Gastroesophageal sphincter (tissue), 4 donors: ENCODE results near the gene MMEL1. TPM values are rescaled to one million over a fixed set of nuclear protein-coding genes. Genes with fewer than 3 reads are reported as not detected.
"Not testable (repeated sequence)": the region's sequence is repeated elsewhere in the genome, so short reads cannot be mapped to it uniquely, and the experiment has no call there.

ENCODE experiments used
- ATAC-seq: fragments of 150-250 bp; one replicate; pipeline ENCODE4 v1.9.1; 2016; ENCODE audit warnings: mild to moderate bottlenecking, moderate library complexity
- H3K27ac ChIP-seq, 4 donors: fragments of 200-600 bp; sonication (generic) in 3 of 4; 1 replicate in 3 of 4; 2 replicates in 1 of 4; pipeline ENCODE4 v1.5.1; 2016 to 2019
- H3K27me3 ChIP-seq: fragments of 200-600 bp; sonication (generic); one replicate; pipeline ENCODE4 v1.5.1; 2019
- H3K36me3 ChIP-seq, 2 donors: fragments of 200-600 bp; sonication (generic); one replicate each; pipeline ENCODE4 v1.5.1; 2019; ENCODE audit warnings: control low read depth in 1 of 2
- H3K4me1 ChIP-seq, 3 donors: fragments of 200-600 bp; sonication (generic); 1 replicate in 2 of 3; 2 replicates in 1 of 3; pipeline ENCODE4 v1.5.1; 2016 to 2019; ENCODE audit warnings: control low read depth in 2 of 3
- H3K4me3 ChIP-seq, 2 donors: fragments of 200-600 bp; sonication (generic); one replicate each; pipeline ENCODE4 v1.5.1; 2019; ENCODE audit warnings: mild to moderate bottlenecking in 1 of 2, moderate library complexity in 1 of 2
- H3K9me3 ChIP-seq, 3 donors: fragments of 200-600 bp; sonication (generic); one replicate each; pipeline ENCODE4 v1.5.1; 2017 to 2019; ENCODE audit warnings: control low read depth in 2 of 3
- CTCF ChIP-seq, 4 experiments: fragments of 200-600 bp in 2 of 4; fragments of 450-650 bp in 2 of 4; sonication (generic) in 1 of 4; IDR thresholded peaks; one replicate each; pipeline ENCODE4 v1.5.1; 2017 to 2019; ENCODE audit warnings: antibody characterized with exemption in 4 of 4, mild to moderate bottlenecking in 2 of 4, moderate library complexity in 2 of 4
- EP300 ChIP-seq: sonication (generic); formaldehyde crosslinking; IDR thresholded peaks from one replicate; pipeline ENCODE4 v1.6.1; 2017; ENCODE audit warnings: antibody characterized with exemption, mild to moderate bottlenecking
- POLR2A ChIP-seq, 2 donors: fragments of 450-650 bp; IDR thresholded peaks; one replicate each; pipeline ENCODE4 v1.6.1; 2017; ENCODE audit warnings: antibody characterized with exemption in 2 of 2, mild to moderate bottlenecking in 2 of 2, moderate library complexity in 1 of 2
- POLR2AphosphoS5 ChIP-seq: sonication (generic); formaldehyde crosslinking; IDR thresholded peaks from one replicate; pipeline ENCODE4 v1.6.1; 2017; ENCODE audit warnings: antibody characterized with exemption
- WGBS, 2 donors: methylation state at CpG; one replicate each; pipeline ENCODE4 v1.1.5; 2018; ENCODE audit warnings: low coverage in 1 of 2; 5-methylcytosine and 5-hydroxymethylcytosine counted together
- total RNA-seq, 4 donors: library from RNA; depleted of rRNA; stranded (reverse); fragments of >200 nt; gene quantifications; one replicate each; pipeline ENCODE4 v1.1.0, GENCODE V29; 2016

The MMEL1 gene
- total RNA-seq, 4 donors from 2014 or later: 1.4 to 3.9 (median 2.1) TPM; not detected in 1

- H3K4me1 ChIP-seq: peaks cover 0 to 20% (median 4%) of the 10 kb centered on the region in 3 donors
- no peaks in the 10 kb centered on the region for H3K36me3 ChIP-seq
- no CpG with 5 or more reads among the region's 46 CpGs for WGBS, 2 donors
- TF ChIP-seq POLR2A (IDR thresholded peaks at IDR 0.05): no peak
- no peak for TF ChIP-seq CTCF (IDR thresholded peaks at IDR 0.05)
- no peak for TF ChIP-seq POLR2AphosphoS5
- TF ChIP-seq EP300: no peak
- ATAC-seq: no peak
- H3K4me3 ChIP-seq: no peak overlapping the region
- no peak overlapping the region for H3K27ac ChIP-seq
- peaks cover 99% of the 10 kb centered on the region for H3K27me3 ChIP-seq
- no peaks in the 10 kb centered on the region for H3K9me3 ChIP-seq
Observed at GRCh38 chr1:2628191-2628932, 4.5 kb downstream of the MMEL1 start.

GRCh38 chr1:2627746-2628145 lies 5.1 kb downstream of the MMEL1 start:
- TF ChIP-seq CTCF (IDR thresholded peaks at IDR 0.05) (no peak), EP300 (no peak), POLR2AphosphoS5 (no peak), POLR2A (IDR thresholded peaks at IDR 0.05) (no peak)
- Histone ChIP-seq H3K36me3 (no peaks in the 10 kb centered on the region), H3K27me3 (peaks cover 93% of the 10 kb centered on the region), H3K27ac (no peak overlapping the region), H3K4me3 (no peak overlapping the region), H3K4me1 (peaks cover 0 to 16% (median 4%) of the 10 kb centered on the region in 3 donors), H3K9me3 (no peaks in the 10 kb centered on the region)
- 8% methylated on average over 2 of the region's 6 CpGs; no CpG with 5 or more reads in 1 of the 2 donors for WGBS, 2 donors
- no peak for ATAC-seq

GRCh38 chr1:2625748-2626147 lies 7.1 kb downstream of the MMEL1 start:
- not testable (repeated sequence) for ATAC-seq, H3K4me3 ChIP-seq, H3K36me3 ChIP-seq, H3K27ac ChIP-seq, H3K9me3 ChIP-seq
- Histone ChIP-seq H3K27me3 (peaks cover 85% of the 10 kb centered on the region), H3K4me1 (peaks cover 0 to 16% (median 4%) of the 10 kb centered on the region in 3 donors)
- 57 to 73% methylated on average over 5 to 6 of the region's 7 CpGs for WGBS, 2 donors

- H3K4me3 ChIP-seq: no peak overlapping the region
- 71 to 100% methylated on average over 1 to 5 of the region's 10 CpGs for WGBS, 2 donors
- H3K9me3 ChIP-seq: no peaks in the 10 kb centered on the region
- no peak overlapping the region for H3K27ac ChIP-seq
- peaks cover 0 to 16% (median 4%) of the 10 kb centered on the region in 3 donors for H3K4me1 ChIP-seq
- no peaks in the 10 kb centered on the region for H3K36me3 ChIP-seq
- ATAC-seq: no peak
- peaks cover 85% of the 10 kb centered on the region for H3K27me3 ChIP-seq
- TF ChIP-seq EP300: no peak
- TF ChIP-seq POLR2AphosphoS5: no peak
- no peak for TF ChIP-seq POLR2A (IDR thresholded peaks at IDR 0.05)
- no peak for TF ChIP-seq CTCF (IDR thresholded peaks at IDR 0.05)
Observed at GRCh38 chr1:2625311-2625710, 7.5 kb downstream of the MMEL1 start.

- no peak overlapping the region for H3K27ac ChIP-seq
- H3K27me3 ChIP-seq: peaks cover 81% of the 10 kb centered on the region
- no peaks in the 10 kb centered on the region for H3K9me3 ChIP-seq
- WGBS, 2 donors: 76 to 100% methylated on average over 3 to 13 of the region's 13 CpGs
- no peaks in the 10 kb centered on the region for H3K36me3 ChIP-seq
- TF ChIP-seq EP300 (no peak), POLR2A (IDR thresholded peaks at IDR 0.05) (no peak), POLR2AphosphoS5 (no peak), CTCF (IDR thresholded peaks at IDR 0.05) (no peak)
- H3K4me1 ChIP-seq: peaks cover 0 to 16% (median 4%) of the 10 kb centered on the region in 3 donors
- ATAC-seq: no peak
- no peak overlapping the region for H3K4me3 ChIP-seq
Observed at GRCh38 chr1:2624735-2625300, 8.0 kb downstream of the MMEL1 start.
